Heart left ventricle (tissue), 16 donors: ENCODE measurements around the gene ROBO1. TPM values are rescaled to one million over a fixed set of nuclear protein-coding genes. Genes with fewer than 3 reads are reported as not detected.

Source experiments
- ATAC-seq, 4 donors: fragments of 200-7000 bp; cut with Tn5 transposase; one replicate each; pipeline ENCODE4 v1.9.1; 2020 to 2022; ENCODE audit warnings: moderate library complexity in 4 of 4, mild to moderate bottlenecking in 3 of 4, moderate number of reproducible peaks in 1 of 4
- DNase-seq, 5 donors: peaks; one replicate each; pipeline ENCODE4 v3.0.0-alpha.2; 2020
- H3K27ac ChIP-seq, 12 donors: fragments of 200-600 bp; sonication (generic) in 4 of 12; one replicate each; pipeline versions ENCODE4 v1.5.0 to v1.8.0; 2016 to 2022; ENCODE audit warnings: mild to moderate bottlenecking in 2 of 12
- H3K27me3 ChIP-seq, 9 donors: fragments of 200-600 bp; sonication (generic) in 2 of 9; one replicate each; pipeline versions ENCODE4 v1.5.1 to v1.8.0; 2016 to 2022; ENCODE audit warnings: mild to moderate bottlenecking in 3 of 9
- H3K36me3 ChIP-seq, 9 donors: fragments of 200-600 bp; sonication (generic) in 2 of 9; one replicate each; pipeline versions ENCODE4 v1.5.0 to v1.8.0; 2018 to 2022; ENCODE audit warnings: mild to moderate bottlenecking in 2 of 9
- H3K4me1 ChIP-seq, 12 donors: fragments of 200-600 bp; sonication (generic) in 4 of 12; one replicate each; pipeline versions ENCODE4 v1.5.0 to v1.8.0; 2016 to 2022; ENCODE audit warnings: mild to moderate bottlenecking in 3 of 12
- H3K4me3 ChIP-seq, 12 donors: fragments of 200-600 bp; sonication (generic) in 4 of 12; one replicate each; pipeline versions ENCODE4 v1.5.0 to v1.8.0; 2017 to 2022; ENCODE audit warnings: mild to moderate bottlenecking in 9 of 12, moderate library complexity in 4 of 12
- H3K9me3 ChIP-seq, 12 donors: fragments of 200-600 bp; sonication (generic) in 4 of 12; one replicate each; pipeline versions ENCODE4 v1.5.0 to v1.8.0; 2016 to 2022; ENCODE audit warnings: mild to moderate bottlenecking in 1 of 12
- CTCF ChIP-seq, 12 donors: fragments of 200-600 bp; sonication (generic) in 4 of 12; IDR thresholded peaks; one replicate each; pipeline versions ENCODE4 v1.5.0 to v1.8.0; 2018 to 2022; ENCODE audit warnings: antibody characterized with exemption in 12 of 12, mild to moderate bottlenecking in 5 of 12
- POLR2A ChIP-seq, 2 donors: fragments of 450-650 bp; IDR thresholded peaks; one replicate each; pipeline ENCODE4 v1.6.1; 2017; ENCODE audit warnings: antibody characterized with exemption in 2 of 2, mild to moderate bottlenecking in 2 of 2, moderate library complexity in 2 of 2
- WGBS, 4 donors: extraction: QIAGEN DNeasy Blood & Tissue Kit in 2 of 4; methylation state at CpG; one replicate each; pipeline versions ENCODE4 v1.1.5 to v1.1.7; 2013 to 2018; 5-methylcytosine and 5-hydroxymethylcytosine counted together
- intact Hi-C, 10 donors: fragments of 100-400 bp; cut with DNase I; formaldehyde crosslinking; loops; one replicate each; pipeline versions ENCODE4 v1.11.1 to v1.14.2; 2022
- polyA plus RNA-seq, 2 donors: library from polyadenylated mRNA; stranded (reverse); fragments of 200-250 nt; gene quantifications; one replicate each; pipeline ENCODE4 v1.2.3, GENCODE V29; 2013
- total RNA-seq, 9 donors: library from RNA; depleted of rRNA in 2 of 9; stranded (reverse); fragments of >200 nt in 2 of 9; fragmentation: NEBNext Ultra II Directional in 3 of 9; extraction: Animal tissue kit (Norgen Biotek cat#: 25700) in 3 of 9; gene quantifications; one replicate each; pipeline versions ENCODE4 v1.1.0 to v1.2.4, GENCODE V29; 2016 to 2023
- donor health status: ischemic (EF 13 %, LVEDD 7.1; RV severe dilation, severe dysfunction).
- donor health status: healthy with polysubstance abuse.
- donor health status: DM: no; HTN: yes; CAD: no.
- donor health status: DM: no; HTN: no; CAD: no.
- donor health status: ischemic (EF 25% LVEDD 6.9; RV normal size, moderate dysfunction).
- donor health status: ischemic (EF 25% LVEDD 5.7; RV mildly dilated, moderate dysfunction).
- donor health status: healthy.
- donor health status: DM: yes; HTN: yes; CAD: no.
- donor health status: ischemic (EF 35%, LVEDD 5.7; RV mildly dilated, moderate dysfunction).
- donor health status: nonischemic (EF 11% LVEDD 7.7; RV severe dilation, severe dysfunction).
- donor health status: DM: yes; HTN: yes; CAD: no.
- donor health status: PGD.
- donor health status: ischemic (EF 29% LVEDD 5.4; RV normal size, mild dysfunction).
- donor health status: nonischemic (EF 23%, LVEDD 6.1; RV moderate dilation, normal function).

ROBO1 gene
- total and polyA plus RNA-seq, 11 donors = 1.4 to 14.8 (median 5.7) TPM

GRCh38 chr3:78641703-78642102 is 1126.1 kb downstream of the ROBO1 start:
- intact Hi-C loops = loop anchor here in 5 of 10 donors (5.0 to 10.0 kb wide), 4 partner anchors 1387 to 1607 kb away; no protein-coding TSS in a partner anchor
- H3K27ac ChIP-seq = no peak overlapping the region
- ATAC-seq (no peak), DNase-seq (no peak)
- H3K27me3 ChIP-seq = no peaks in the 10 kb centered on the region
- no peaks in the 10 kb centered on the region for H3K9me3 ChIP-seq
- TF ChIP-seq POLR2A (IDR thresholded peaks at IDR 0.05) = no peak
- no peak for TF ChIP-seq CTCF (IDR thresholded peaks at IDR 0.05)
- H3K36me3 ChIP-seq = peaks cover 0 to 14% (median 0%) of the 10 kb centered on the region in 9 donors
- 63 to 79% (median 75%) methylated on average over 2 of the region's 2 CpGs for WGBS, 4 donors
- no peak overlapping the region for H3K4me3 ChIP-seq
- peaks cover 0 to 10% (median 0%) of the 10 kb centered on the region in 12 donors for H3K4me1 ChIP-seq

GRCh38 chr3:78634316-78634715 is 1133.5 kb downstream of the ROBO1 start:
- DNase-seq (no peak), ATAC-seq (no peak)
- TF ChIP-seq POLR2A (IDR thresholded peaks at IDR 0.05) (no peak), CTCF (IDR thresholded peaks at IDR 0.05) (no peak)
- intact Hi-C loops = no loop called here
- H3K27me3 ChIP-seq = no peaks in the 10 kb centered on the region
- H3K9me3 ChIP-seq = no peaks in the 10 kb centered on the region
- no peak overlapping the region for H3K27ac ChIP-seq
- no peaks in the 10 kb centered on the region for H3K4me1 ChIP-seq
- no peak overlapping the region for H3K4me3 ChIP-seq
- H3K36me3 ChIP-seq = peaks cover 0 to 26% (median 0%) of the 10 kb centered on the region in 9 donors
- 79 to 86% (median 81%) methylated on average over 3 of the region's 3 CpGs for WGBS, 4 donors

GRCh38 chr3:78633626-78634025 is 1134.2 kb downstream of the ROBO1 start:
- no peak overlapping the region for H3K4me3 ChIP-seq
- no peaks in the 10 kb centered on the region for H3K4me1 ChIP-seq
- peaks cover 0 to 25% (median 0%) of the 10 kb centered on the region in 9 donors for H3K36me3 ChIP-seq
- H3K27me3 ChIP-seq = no peaks in the 10 kb centered on the region
- DNase-seq (no peak), ATAC-seq (peak in 1 of 4 donors; percentile 41)
- intact Hi-C loops = no loop called here
- H3K27ac ChIP-seq = no peak overlapping the region
- TF ChIP-seq CTCF (IDR thresholded peaks at IDR 0.05) = no peak
- no peak for TF ChIP-seq POLR2A (IDR thresholded peaks at IDR 0.05)
- H3K9me3 ChIP-seq = no peaks in the 10 kb centered on the region
- 81 to 85% (median 83%) methylated on average over 4 of the region's 4 CpGs for WGBS, 4 donors

- Histone ChIP-seq H3K4me1 (no peaks in the 10 kb centered on the region), H3K36me3 (peaks cover 0 to 23% (median 0%) of the 10 kb centered on the region in 9 donors), H3K9me3 (no peaks in the 10 kb centered on the region), H3K27me3 (no peaks in the 10 kb centered on the region), H3K4me3 (no peak overlapping the region), H3K27ac (no peak overlapping the region)
- intact Hi-C loops = no loop called here
- WGBS, 4 donors = 72 to 79% (median 76%) methylated on average over 6 of the region's 6 CpGs
- no peak for DNase-seq
- TF ChIP-seq POLR2A (IDR thresholded peaks at IDR 0.05) (no peak), CTCF (IDR thresholded peaks at IDR 0.05) (no peak)
- peak in 1 of 4 donors; percentile 29 for ATAC-seq
Observed at GRCh38 chr3:78632925-78633553, 1134.8 kb downstream of the ROBO1 start.
